K562 (cell line): ENCODE results near the gene SPTY2D1.

Source experiments
- ARNT ChIP-seq, 2 experiments: fragments of 450-650 bp; IDR thresholded peaks; 2 replicates each; pipeline ENCODE4 v1.6.1; 2016; ENCODE audit warnings: mild to moderate bottlenecking in 1 of 2
- JUND ChIP-seq, 2 experiments: IDR thresholded peaks; 2 replicates in 1 of 2; 3 replicates in 1 of 2; pipeline ENCODE4 v1.6.1; 2011; ENCODE audit warnings: borderline replicate concordance in 2 of 2, low read depth in 2 of 2, low read length in 2 of 2, improper control_type of control experiment in 1 of 2, missing biosample characterization in 1 of 2, missing genetic modification characterization in 1 of 2, missing genetic modification reagents in 1 of 2
- MEF2D ChIP-seq: conservative IDR thresholded peaks from 2 replicates; pipeline ENCODE4 v1.6.1; 2016; ENCODE audit warnings: low read depth, missing genetic modification characterization, missing compliant biosample characterization
- NR2C1 ChIP-seq, 2 experiments: fragments of 450-650 bp; IDR thresholded peaks; 2 replicates each; pipeline ENCODE4 v1.6.1; 2017; ENCODE audit warnings: mild to moderate bottlenecking in 2 of 2, antibody characterized with exemption in 1 of 2, inconsistent platforms in 1 of 2, missing compliant biosample characterization in 1 of 2, missing genetic modification characterization in 1 of 2
- ZKSCAN8 ChIP-seq: fragments of 200-800 bp; sonication (Bioruptor generic); IDR thresholded peaks from 2 replicates; pipeline ENCODE4 v1.6.1; 2016; ENCODE audit warnings: missing genetic modification characterization, missing compliant biosample characterization
- ZSCAN32 ChIP-seq: fragments of 450-650 bp; formaldehyde crosslinking; IDR thresholded peaks from 2 replicates; pipeline ENCODE4 v1.4.0; 2020; ENCODE audit warnings: mild to moderate bottlenecking, moderate library complexity

DNA sequence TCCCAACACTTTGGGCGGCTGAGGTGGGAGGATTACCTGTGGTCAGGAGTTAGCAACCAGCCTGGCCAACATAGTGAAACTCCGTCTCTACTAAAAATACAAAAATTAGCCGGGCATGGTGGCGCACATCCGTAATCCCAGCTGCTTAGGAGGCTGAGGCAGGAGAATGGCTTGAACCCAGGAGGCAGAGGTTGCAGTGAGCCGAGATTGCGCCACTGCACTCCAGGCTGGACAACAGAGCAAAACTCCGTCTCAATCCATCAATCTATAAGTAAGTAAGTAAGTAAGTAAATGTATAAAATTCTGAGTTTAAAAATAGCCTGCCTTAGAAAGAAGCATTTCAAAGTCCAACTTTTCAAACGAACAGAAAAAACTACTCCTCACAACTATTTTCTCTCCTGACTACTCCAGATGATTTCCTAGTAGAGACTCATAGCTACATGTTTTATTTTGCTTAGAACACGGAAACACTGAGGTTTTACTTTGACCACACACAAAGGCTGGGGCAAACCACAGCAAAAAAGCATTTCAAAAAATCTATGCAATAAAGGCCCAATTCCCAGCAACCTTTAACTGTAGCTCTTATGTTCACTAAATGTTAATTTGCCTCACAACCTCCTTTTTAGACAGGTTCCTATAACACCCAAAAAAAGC lies 16.3 kb downstream of the SPTY2D1 start:
- TF ChIP-seq MEF2D (tag) (no peak), ZSCAN32 (CRISPR knock-in tag) (no peak), JUND (IDR thresholded peaks at IDR 0.05; ENCODE audit: borderline replicate concordance, low read depth, low read length) (no peak), JUND (tag; IDR thresholded peaks at IDR 0.05; ENCODE audit: borderline replicate concordance, low read depth, low read length) (no peak), ZKSCAN8 (no peak), NR2C1 (IDR thresholded peaks at IDR 0.05) (no peak), NR2C1 (tag; IDR thresholded peaks at IDR 0.05) (no peak), ARNT (IDR thresholded peaks at IDR 0.05) (no peak)
